Hepatocyte (in vitro differentiated cells): ENCODE results near the gene VPS41. TPM values are rescaled to one million over a fixed set of nuclear protein-coding genes. Genes with fewer than 3 reads are reported as not detected.
A peak's percentile ranks its signal among the peaks of the same experiment; 100 is the strongest.

Experiments
- DNase-seq: peaks from one replicate; pipeline ENCODE4 v3.0.0-alpha.2; 2016; ENCODE audit warnings: low spot score
- H2AFZ ChIP-seq: fragments of 200-600 bp; sonication (generic); 2 replicates; pipeline ENCODE4 v1.6.0; 2016; ENCODE audit warnings: antibody characterized with exemption, mild to moderate bottlenecking
- H3K27ac ChIP-seq: fragments of 200-600 bp; sonication (generic); 2 replicates; pipeline ENCODE4 v1.5.1; 2016; ENCODE audit warnings: mild to moderate bottlenecking
- H3K27me3 ChIP-seq: fragments of 200-600 bp; sonication (generic); 2 replicates; pipeline ENCODE4 v1.6.1; 2016
- H3K36me3 ChIP-seq: fragments of 200-600 bp; sonication (generic); replicated peaks from 2 replicates; pipeline ENCODE4 v1.5.1; 2016; ENCODE audit warnings: low read depth; ENCODE audit not compliant: insufficient read depth
- H3K4me1 ChIP-seq: fragments of 200-600 bp; sonication (generic); 2 replicates; pipeline ENCODE4 v1.5.1; 2016; ENCODE audit warnings: mild to moderate bottlenecking, moderate library complexity; ENCODE audit not compliant: insufficient read depth
- H3K4me2 ChIP-seq: fragments of 200-600 bp; sonication (generic); 2 replicates; pipeline ENCODE4 v1.6.0; 2016
- H3K4me3 ChIP-seq: fragments of 200-600 bp; sonication (generic); 2 replicates; pipeline ENCODE4 v1.5.1; 2016; ENCODE audit warnings: mild to moderate bottlenecking
- H3K79me2 ChIP-seq: fragments of 200-600 bp; sonication (generic); 2 replicates; pipeline ENCODE4 v1.6.0; 2017; ENCODE audit warnings: mild to moderate bottlenecking
- H3K9me2 ChIP-seq: fragments of 200-600 bp; sonication (generic); replicated peaks from 2 replicates; pipeline ENCODE4 v1.6.0; 2017; ENCODE audit warnings: mild to moderate bottlenecking; ENCODE audit not compliant: insufficient read depth
- H3K9me3 ChIP-seq: fragments of 200-600 bp; sonication (generic); 2 replicates; pipeline ENCODE4 v1.5.1; 2016; ENCODE audit warnings: low read depth, mild to moderate bottlenecking
- H4K20me1 ChIP-seq: fragments of 200-600 bp; sonication (generic); 2 replicates; pipeline ENCODE4 v1.6.0; 2016; ENCODE audit warnings: mild to moderate bottlenecking; ENCODE audit not compliant: insufficient read depth, poor library complexity, severe bottlenecking
- CTCF ChIP-seq: fragments of 200-600 bp; sonication (generic); IDR thresholded peaks from 2 replicates; pipeline ENCODE4 v1.5.1; 2016; ENCODE audit warnings: antibody characterized with exemption, mild to moderate bottlenecking; ENCODE audit not compliant: poor library complexity
- EZH2 ChIP-seq: fragments of 200-600 bp; sonication (generic); IDR thresholded peaks from 2 replicates; pipeline ENCODE4 v1.6.1; 2016; ENCODE audit warnings: antibody characterized with exemption, mild to moderate bottlenecking, borderline replicate concordance
- EZH2phosphoT487 ChIP-seq: fragments of 200-600 bp; sonication (generic); IDR thresholded peaks from one replicate; pipeline ENCODE4 v1.6.1; 2018; ENCODE audit warnings: antibody characterized with exemption, mild to moderate bottlenecking, low read depth, moderate library complexity; ENCODE audit not compliant: unreplicated experiment, severe bottlenecking
- WGBS: methylation state at CpG from one replicate; pipeline ENCODE4 v1.1.6; 2016; ENCODE audit warnings: low lambda C conversion rate; ENCODE audit errors: missing lambda C conversion rate; 5-methylcytosine and 5-hydroxymethylcytosine counted together
- polyA plus RNA-seq: library from polyadenylated mRNA; unstranded; fragments of >200 nt; fragmentation: Nextera tagmentation; extraction: Ambion mirVana; gene quantifications from 2 replicates; pipeline ENCODE4 v1.2.1, GENCODE V29; 2016
- total RNA-seq: library from RNA; depleted of rRNA; stranded (reverse); fragments of >200 nt; gene quantifications from 2 replicates; pipeline ENCODE4 v1.2.3, GENCODE V29; 2014

The VPS41 gene
- total and polyA plus RNA-seq, 2 experiments from 2014 or later = 40.1 to 70.9 TPM

GRCh38 chr7:38851321-38851720, 57.7 kb downstream of the VPS41 start:
- Histone ChIP-seq H3K79me2 (no peaks in the 10 kb centered on the region), H3K9me3 (no peaks in the 10 kb centered on the region), H3K4me3 (no peak overlapping the region), H4K20me1 (no peaks in the 10 kb centered on the region), H3K36me3 (no peaks in the 10 kb centered on the region), H3K4me1 (no peaks in the 10 kb centered on the region), H3K27me3 (no peaks in the 10 kb centered on the region), H3K27ac (no peak overlapping the region), H3K4me2 (no peak overlapping the region), H3K9me2 (no peaks in the 10 kb centered on the region), H2AFZ (no peak overlapping the region)
- 87% methylated on average over 2 of the region's 2 CpGs for WGBS
- TF ChIP-seq EZH2phosphoT487 (no peak), EZH2 (no peak)
- no peak for DNase-seq

- H3K27me3 ChIP-seq = no peaks in the 10 kb centered on the region
- no peaks in the 10 kb centered on the region for H3K4me1 ChIP-seq
- H3K9me2 ChIP-seq = no peaks in the 10 kb centered on the region
- H2AFZ ChIP-seq = no peak overlapping the region
- no peak overlapping the region for H3K27ac ChIP-seq
- WGBS = 52% methylated on average over 7 of the region's 7 CpGs
- H4K20me1 ChIP-seq = no peaks in the 10 kb centered on the region
- no peak for TF ChIP-seq CTCF
- no peak for TF ChIP-seq EZH2
- TF ChIP-seq EZH2phosphoT487 = no peak
- H3K4me2 ChIP-seq = no peak overlapping the region
- H3K4me3 ChIP-seq = no peak overlapping the region
- H3K36me3 ChIP-seq = no peaks in the 10 kb centered on the region
- peak; percentile 18 for DNase-seq
- H3K9me3 ChIP-seq = no peaks in the 10 kb centered on the region
- peaks cover 11% of the 10 kb centered on the region for H3K79me2 ChIP-seq
Measured at GRCh38 chr7:38846280-38846679, 62.7 kb downstream of the VPS41 start.

- Histone ChIP-seq H3K27ac (no peak overlapping the region), H3K27me3 (no peaks in the 10 kb centered on the region), H3K9me3 (no peaks in the 10 kb centered on the region), H3K79me2 (peaks cover 11% of the 10 kb centered on the region), H4K20me1 (no peaks in the 10 kb centered on the region), H2AFZ (no peak overlapping the region), H3K4me1 (no peaks in the 10 kb centered on the region), H3K4me3 (no peak overlapping the region), H3K4me2 (no peak overlapping the region), H3K9me2 (no peaks in the 10 kb centered on the region), H3K36me3 (no peaks in the 10 kb centered on the region)
- no peak for DNase-seq
- TF ChIP-seq EZH2 (no peak), CTCF (no peak), EZH2phosphoT487 (no peak)
- 91% methylated on average over 8 of the region's 8 CpGs for WGBS
Measured at GRCh38 chr7:38844952-38845563, 63.9 kb downstream of the VPS41 start.

- H3K27ac ChIP-seq = no peak overlapping the region
- H3K4me1 ChIP-seq = no peaks in the 10 kb centered on the region
- no peaks in the 10 kb centered on the region for H3K9me2 ChIP-seq
- no peaks in the 10 kb centered on the region for H3K36me3 ChIP-seq
- H3K4me2 ChIP-seq = no peak overlapping the region
- peaks cover 11% of the 10 kb centered on the region for H3K79me2 ChIP-seq
- no peaks in the 10 kb centered on the region for H3K9me3 ChIP-seq
- no peak overlapping the region for H3K4me3 ChIP-seq
- no peak for DNase-seq
- H4K20me1 ChIP-seq = no peaks in the 10 kb centered on the region
- TF ChIP-seq EZH2phosphoT487 (no peak), CTCF (no peak), EZH2 (no peak)
- 78% methylated on average over 1 of the region's 1 CpG for WGBS
- H3K27me3 ChIP-seq = no peaks in the 10 kb centered on the region
- H2AFZ ChIP-seq = no peak overlapping the region
Measured at GRCh38 chr7:38842746-38843145, 66.2 kb downstream of the VPS41 start.
